GM18502 (cell line): ENCODE data around the gene EPS8L2.

Experiments used
- ATAC-seq: cut with Tn5 transposase; IDR thresholded peaks from one replicate; pipeline ENCODE4 v1.9.1; 2021; ENCODE audit warnings: mild to moderate bottlenecking; ENCODE audit not compliant: unreplicated experiment, poor library complexity

The EPS8L2 gene

GRCh38 chr11:772429-773390, 66.7 kb downstream of the EPS8L2 start:
- ATAC-seq, result no peak

DNA sequence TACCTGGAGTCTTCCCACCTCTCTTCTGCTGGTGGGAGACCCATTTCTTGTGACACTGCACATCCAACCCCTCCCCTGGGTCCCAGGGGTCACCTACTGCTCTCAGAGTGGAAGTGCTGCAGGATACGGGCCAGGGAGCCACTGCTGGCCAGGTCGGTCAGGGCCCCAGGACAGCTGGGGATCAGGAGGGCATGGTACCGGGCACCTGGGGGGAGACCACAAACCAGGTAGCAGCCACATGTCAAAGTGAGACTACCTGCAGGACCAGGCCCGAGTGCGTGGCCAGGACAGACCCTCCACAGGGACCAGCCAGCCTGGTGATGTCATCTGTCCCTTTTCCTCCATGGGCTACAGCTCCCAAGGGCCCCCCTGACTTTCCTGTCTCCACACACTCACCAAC, 67.4 kb downstream of the EPS8L2 start:
- ATAC-seq, result no peak

GRCh38 chr11:773830-774229, 67.8 kb downstream of the EPS8L2 start:
- ATAC-seq, result no peak

GRCh38 chr11:774873-775592, 69.0 kb downstream of the EPS8L2 start:
- ATAC-seq, result no peak

GRCh38 chr11:776263-776560, 70.2 kb downstream of the EPS8L2 start:
- no peak for ATAC-seq

DNA sequence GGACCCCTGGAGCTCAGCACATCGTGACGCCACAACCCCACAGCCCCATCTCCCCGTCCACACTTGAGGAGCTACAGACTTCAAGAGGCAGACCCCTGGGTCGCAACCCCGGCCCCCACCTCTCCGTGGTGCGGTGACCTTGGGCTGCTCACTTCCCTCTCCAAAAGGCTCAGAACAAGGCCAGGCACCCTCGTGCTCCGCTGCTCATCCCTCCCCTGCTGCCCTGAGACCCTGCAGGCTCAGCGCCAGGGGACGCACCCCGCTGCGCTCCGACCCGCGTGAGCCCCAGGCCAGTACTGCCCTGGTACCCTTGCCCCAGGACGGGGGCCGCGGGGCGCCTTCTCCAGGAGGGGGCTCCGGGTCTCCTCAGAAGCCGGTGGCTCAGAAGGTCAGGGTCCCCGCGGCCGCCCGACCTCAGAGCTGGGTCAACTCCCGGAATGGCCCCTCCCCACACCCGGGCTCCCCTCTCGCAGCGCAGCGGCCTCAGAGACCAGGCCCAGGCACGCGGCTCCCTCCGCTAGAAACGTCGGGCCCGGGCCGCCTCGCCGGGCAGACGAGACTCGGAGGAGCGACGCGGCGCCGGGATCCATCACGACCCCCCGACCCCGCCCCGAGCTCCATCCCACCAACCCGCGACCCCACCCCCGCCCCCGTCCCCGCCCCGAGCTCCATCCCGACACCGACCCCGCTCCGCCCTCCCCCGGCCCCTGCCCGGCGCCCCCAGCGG, 70.7 kb downstream of the EPS8L2 start:
- ATAC-seq, result peak; percentile 33
